ENCODE measurements around the gene IL13.

Gene IL13

GRCh38 chr5:132641241-132641723 lies 16.7 kb upstream of the IL13 start:
- no peak overlapping the region for H3K4me3 ChIP-seq (ENCODE audit: control insufficient read depth, low read depth, low read length)
- DNase-seq (ENCODE audit: low read depth), result no peak
- TF ChIP-seq, protein P1, sequence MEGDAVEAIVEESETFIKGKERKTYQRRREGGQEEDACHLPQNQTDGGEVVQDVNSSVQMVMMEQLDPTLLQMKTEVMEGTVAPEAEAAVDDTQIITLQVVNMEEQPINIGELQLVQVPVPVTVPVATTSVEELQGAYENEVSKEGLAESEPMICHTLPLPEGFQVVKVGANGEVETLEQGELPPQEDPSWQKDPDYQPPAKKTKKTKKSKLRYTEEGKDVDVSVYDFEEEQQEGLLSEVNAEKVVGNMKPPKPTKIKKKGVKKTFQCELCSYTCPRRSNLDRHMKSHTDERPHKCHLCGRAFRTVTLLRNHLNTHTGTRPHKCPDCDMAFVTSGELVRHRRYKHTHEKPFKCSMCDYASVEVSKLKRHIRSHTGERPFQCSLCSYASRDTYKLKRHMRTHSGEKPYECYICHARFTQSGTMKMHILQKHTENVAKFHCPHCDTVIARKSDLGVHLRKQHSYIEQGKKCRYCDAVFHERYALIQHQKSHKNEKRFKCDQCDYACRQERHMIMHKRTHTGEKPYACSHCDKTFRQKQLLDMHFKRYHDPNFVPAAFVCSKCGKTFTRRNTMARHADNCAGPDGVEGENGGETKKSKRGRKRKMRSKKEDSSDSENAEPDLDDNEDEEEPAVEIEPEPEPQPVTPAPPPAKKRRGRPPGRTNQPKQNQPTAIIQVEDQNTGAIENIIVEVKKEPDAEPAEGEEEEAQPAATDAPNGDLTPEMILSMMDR (IDR thresholded peaks at IDR 0.05; ENCODE audit: control insufficient read depth, insufficient read depth, low read depth, low read length, missing control alignments), result no peak

DNA sequence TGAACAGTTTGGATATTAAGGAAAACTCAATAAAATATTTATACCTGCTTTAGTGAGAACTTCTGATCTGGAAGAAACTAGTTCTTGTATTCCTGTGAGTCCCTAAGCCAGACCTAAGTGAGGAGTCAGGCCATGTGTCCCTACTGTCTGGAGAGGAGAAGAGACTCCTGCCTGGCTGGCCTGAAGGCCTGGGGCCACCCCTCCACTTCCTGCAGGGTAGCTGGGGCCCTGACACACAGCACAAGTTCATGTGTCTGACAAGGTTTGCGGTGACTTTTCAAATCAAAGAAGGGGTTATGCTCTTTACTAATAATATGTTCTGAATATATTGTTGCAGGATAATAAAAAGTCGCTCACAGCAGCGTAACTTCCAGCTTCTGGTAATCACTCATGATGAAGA lies 16.1 kb upstream of the IL13 start:
- no peak for DNase-seq (ENCODE audit: low read depth)
- TF ChIP-seq, protein P1 (IDR thresholded peaks at IDR 0.05; ENCODE audit: control insufficient read depth, insufficient read depth, low read depth, low read length, missing control alignments), result no peak
- no peak overlapping the region for H3K4me3 ChIP-seq (ENCODE audit: control insufficient read depth, low read depth, low read length)

DNA sequence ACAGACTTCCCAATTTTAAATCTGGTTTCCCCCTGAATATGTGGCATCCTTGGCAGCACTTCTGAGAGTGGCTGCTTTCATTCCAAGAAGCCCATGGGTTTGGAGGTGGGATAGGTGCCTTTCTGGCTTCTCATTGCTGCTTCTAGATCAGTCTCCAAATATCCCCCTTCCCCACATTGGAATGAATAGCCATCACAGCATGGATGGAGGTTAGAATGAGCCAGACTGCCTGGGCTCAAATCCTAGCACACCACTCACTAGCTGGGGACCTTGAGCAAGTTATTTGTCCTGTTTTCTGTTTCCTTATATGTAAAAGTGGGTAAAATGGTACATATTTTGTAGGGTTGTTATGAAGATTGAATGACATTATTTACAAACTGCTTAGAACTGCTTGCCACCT lies 13.8 kb upstream of the IL13 start:
- TF ChIP-seq, protein P1 (IDR thresholded peaks at IDR 0.05; ENCODE audit: control insufficient read depth, insufficient read depth, low read depth, low read length, missing control alignments), result no peak

GRCh38 chr5:132646583-132647266 lies 11.2 kb upstream of the IL13 start:
- TF ChIP-seq, protein P1 (IDR thresholded peaks at IDR 0.05; ENCODE audit: control insufficient read depth, insufficient read depth, low read depth, low read length, missing control alignments), result no peak
- no peak for DNase-seq (ENCODE audit: low read depth)
- H3K4me3 ChIP-seq (ENCODE audit: control insufficient read depth, low read depth, low read length), result no peak overlapping the region

More for the DNA sequence above, 13.8 kb upstream of the IL13 start:
- DNase-seq (ENCODE audit: low read depth), result no peak
- H3K4me3 ChIP-seq (ENCODE audit: control insufficient read depth, low read depth, low read length), result no peak overlapping the region

DNA sequence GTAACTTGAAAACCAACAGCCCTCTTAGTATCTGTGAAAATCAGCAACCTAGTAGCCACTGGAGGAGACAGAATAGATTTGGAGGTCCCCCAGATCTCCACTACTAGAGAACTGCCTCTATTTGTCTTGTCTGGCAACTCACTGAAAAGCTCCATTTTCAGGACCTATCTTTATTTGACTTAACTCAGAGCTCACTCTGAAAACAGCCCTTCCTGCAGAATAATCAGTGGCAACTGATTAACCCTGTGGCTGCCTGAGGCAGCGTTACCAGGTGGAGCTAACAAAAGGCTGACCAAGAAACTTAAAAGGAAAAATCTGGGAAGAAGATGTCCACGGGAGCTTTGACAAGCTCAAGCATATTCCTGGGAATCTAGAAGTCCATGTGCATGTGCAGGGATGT lies 10.5 kb upstream of the IL13 start:
- H3K4me3 ChIP-seq (ENCODE audit: control insufficient read depth, low read depth, low read length), result no peak overlapping the region
- TF ChIP-seq, protein P1 (IDR thresholded peaks at IDR 0.05; ENCODE audit: control insufficient read depth, insufficient read depth, low read depth, low read length, missing control alignments), result no peak
- no peak for DNase-seq (ENCODE audit: low read depth)

- no peak for DNase-seq (ENCODE audit: low read depth)
- TF ChIP-seq, protein P1 (IDR thresholded peaks at IDR 0.05; ENCODE audit: control insufficient read depth, insufficient read depth, low read depth, low read length, missing control alignments), result no peak
- H3K4me3 ChIP-seq (ENCODE audit: control insufficient read depth, low read depth, low read length), result no peak overlapping the region
Measured at GRCh38 chr5:132648355-132648754, 9.6 kb upstream of the IL13 start.

Data from AG09309 (cell line).